HG03095 (cell line): ENCODE measurements around the gene TNIP2.
A peak's percentile ranks its signal among the peaks of the same experiment; 100 is the strongest.
"Not testable (repeated sequence)": the region's sequence is repeated elsewhere in the genome, so short reads cannot be mapped to it uniquely, and the experiment has no call there.

Experiments
- ATAC-seq: cut with Tn5 transposase; IDR thresholded peaks from one replicate; pipeline ENCODE4 v1.9.1; 2021; ENCODE audit warnings: moderate library complexity; ENCODE audit not compliant: unreplicated experiment

TNIP2 gene

DNA sequence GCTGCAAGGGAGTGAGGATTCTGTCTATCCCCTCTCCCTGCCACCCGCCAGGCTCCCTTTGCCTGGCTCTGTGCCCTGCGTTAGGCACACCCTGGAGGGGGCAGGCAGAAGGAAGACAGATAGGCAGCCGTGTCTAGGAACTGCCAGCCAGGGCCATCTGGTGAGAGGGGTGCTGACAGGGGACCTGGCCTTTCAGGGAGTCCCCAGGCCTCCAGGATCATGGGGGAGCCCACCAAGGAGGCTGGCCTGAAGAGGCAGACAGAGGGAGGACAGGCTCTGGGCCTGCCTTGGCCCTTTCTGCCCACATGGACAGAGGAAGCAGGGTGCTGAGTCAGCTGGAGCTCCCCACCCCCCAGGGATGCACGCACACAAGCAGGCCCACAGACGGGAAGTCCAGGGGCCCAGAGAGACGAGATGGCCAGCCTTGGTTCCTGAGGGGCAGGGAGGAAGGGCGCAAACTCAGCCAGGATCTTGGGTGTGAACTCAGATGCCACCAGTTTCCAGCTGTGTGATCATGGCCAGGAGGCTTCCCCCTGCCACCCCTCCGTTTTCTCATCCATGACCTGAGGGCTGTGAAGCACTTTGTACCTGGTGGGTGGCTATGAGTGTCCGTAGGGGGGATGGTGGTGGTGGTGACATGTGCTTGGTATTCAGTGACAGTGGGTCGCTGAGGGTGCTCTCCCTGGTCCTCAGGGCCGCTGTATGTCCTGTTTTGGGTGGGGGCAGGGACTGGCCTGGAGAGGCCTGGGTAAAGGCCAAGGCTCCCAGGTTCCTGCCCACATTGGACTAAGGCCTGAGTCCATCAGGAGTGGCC lies 38.6 kb upstream of the TNIP2 start:
- ATAC-seq, result no peak

DNA sequence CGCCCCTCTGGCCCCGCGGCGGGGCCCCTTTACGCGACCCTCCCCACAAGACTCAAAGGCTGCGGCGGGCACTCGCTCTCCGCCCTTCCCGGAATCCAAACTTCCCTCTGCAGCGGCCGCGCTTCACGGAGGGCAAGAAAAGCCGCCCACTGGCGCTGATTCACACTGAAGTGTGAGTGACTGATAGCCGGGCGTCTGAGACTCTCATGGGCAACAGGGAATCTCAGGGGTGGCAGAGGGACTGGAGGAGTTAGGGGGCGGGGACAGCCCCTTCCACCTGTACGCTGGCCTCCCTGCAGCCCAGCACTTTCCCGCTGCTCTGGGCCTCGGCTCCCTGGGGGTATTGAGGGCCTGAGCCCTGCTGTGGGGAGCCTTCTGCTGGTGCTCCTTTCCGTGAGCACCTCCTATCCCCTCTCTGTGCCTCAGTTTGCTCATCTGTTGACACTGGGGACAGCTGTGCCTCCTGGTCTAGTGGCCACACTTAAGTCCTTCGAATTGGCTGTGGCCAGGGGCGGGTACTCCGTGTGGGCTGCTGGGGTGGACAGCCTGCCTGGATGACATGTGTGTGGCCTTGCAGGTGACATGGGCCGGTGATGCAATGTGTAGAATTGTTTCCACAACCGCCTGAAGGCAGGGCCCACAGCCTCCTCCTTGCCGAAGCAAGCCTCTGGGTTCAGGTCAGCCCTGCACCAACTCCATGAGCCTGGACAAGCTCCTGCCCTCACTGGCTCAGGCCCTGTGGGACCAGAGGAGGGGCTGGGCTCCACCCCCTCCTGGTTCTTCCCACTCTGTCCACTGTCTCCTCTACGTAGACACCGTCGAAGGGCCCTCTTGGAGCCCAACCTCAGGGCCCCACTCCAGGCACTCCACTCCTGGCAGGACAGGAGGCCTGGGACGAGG lies 37.7 kb upstream of the TNIP2 start:
- no peak for ATAC-seq

GRCh38 chr4:2792711-2793585 lies 36.8 kb upstream of the TNIP2 start, which contains the start of gene SH3BP2:
SH3BP2 (plus strand) TSS chr4:2793085; CDS start chr4:2820618, 27,533 bp downstream.
- peak; percentile 40 for ATAC-seq

DNA sequence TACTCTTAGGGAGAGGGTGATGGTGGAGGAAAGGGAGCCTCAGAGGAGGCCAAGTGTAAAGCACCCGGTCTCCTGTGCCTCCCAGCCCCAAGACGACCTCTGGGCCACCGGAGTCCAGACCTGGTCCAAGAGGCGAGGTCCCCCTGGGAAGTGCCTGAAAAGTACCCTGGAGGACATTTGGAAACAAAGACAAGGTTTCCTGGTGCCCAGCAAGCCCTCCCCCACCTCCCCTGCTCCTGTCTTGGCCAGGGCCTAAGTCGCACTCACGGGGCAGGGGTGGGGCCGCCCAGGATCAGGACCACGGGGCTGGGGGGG lies 36.2 kb upstream of the TNIP2 start:
- no peak for ATAC-seq

DNA sequence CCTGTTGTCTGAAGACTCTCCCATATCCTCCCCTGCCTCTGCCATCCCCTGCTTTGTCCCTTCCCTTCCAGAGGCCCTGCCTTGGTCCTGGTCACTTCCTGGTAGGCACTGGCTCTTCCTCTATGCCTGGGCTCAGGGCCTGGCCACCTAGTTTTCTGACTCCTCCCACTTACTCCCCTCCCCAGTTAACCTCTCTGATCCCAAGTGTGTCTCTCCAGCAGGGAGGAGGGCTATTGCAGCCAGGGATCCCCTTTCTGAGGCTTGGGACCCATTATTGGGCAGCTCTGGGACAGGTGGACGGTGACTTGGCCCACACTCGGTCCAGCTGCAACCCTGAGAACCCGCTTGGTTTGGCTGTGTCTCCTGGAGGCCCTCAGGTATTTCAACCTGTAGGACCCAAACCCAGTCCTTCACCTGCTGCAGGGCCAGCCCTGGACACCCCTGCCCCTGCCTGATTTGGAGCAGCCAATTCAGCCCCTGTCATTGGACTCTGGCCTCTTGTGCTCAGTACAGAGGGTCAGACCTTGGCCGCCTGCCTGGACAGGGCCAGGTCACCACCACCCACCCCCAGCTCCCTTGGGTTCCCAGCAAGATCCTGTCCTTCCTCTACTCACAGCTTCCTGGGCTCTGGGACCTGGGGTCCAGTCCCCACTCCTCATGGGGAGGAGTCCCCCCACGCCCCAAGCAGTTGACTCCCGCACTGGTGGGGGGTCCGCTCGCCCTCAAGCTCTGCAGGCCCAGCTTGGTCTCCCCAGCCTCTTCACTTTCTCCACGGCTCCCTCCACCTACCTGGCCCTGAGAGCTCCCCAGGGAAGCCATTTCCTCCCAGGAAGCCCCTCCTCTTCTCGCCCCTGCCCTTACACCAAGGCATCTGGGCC lies 35.6 kb upstream of the TNIP2 start:
- no peak for ATAC-seq

DNA sequence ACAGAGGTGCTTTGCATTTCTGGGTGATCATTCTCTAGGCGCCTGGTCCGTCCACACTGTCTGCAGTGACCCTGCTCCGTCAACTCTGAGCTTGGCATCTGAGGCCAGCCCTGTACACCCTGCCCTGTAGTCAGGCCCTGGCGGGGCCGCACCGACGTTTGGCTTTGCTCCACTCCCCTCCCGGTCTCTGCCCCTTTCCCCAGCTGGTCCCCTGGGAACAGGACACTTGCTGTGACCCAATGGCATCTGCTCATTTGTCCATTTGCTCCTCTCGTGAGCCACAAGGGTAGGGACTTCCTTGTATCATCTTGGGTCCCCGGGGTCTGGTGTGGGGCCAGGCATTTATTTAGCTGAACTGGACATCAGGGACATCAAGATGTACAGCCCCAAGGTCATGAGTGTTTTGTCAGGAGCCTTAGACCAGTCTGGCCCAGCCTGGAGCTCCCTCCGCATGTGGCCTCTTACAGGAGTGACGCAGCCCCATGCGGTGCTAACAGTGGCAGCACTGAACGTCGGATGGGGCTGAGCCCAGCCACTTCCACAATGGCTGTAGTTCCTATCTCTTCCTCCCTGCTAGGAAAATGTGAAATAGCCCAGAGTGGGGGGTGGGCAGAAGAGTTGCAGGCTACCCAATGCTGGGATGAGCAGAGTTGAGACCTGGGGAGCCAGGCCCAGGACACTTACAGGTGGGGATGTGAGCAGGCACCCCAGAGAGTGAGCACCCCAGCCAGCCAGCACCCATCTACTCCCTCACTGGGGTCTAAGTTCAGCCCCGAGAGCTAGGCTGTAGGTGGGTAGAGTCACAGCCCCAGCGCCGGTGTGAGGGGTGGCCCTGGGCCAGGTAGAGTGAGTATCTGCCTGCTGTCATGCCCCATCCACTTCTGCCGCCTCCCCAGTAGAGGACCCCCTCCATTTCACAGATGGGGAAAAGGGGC lies 34.7 kb upstream of the TNIP2 start:
- no peak for ATAC-seq

GRCh38 chr4:2789793-2790582 lies 33.9 kb upstream of the TNIP2 start:
- no peak for ATAC-seq

GRCh38 chr4:2789351-2789750 lies 33.2 kb upstream of the TNIP2 start:
- no peak for ATAC-seq

DNA sequence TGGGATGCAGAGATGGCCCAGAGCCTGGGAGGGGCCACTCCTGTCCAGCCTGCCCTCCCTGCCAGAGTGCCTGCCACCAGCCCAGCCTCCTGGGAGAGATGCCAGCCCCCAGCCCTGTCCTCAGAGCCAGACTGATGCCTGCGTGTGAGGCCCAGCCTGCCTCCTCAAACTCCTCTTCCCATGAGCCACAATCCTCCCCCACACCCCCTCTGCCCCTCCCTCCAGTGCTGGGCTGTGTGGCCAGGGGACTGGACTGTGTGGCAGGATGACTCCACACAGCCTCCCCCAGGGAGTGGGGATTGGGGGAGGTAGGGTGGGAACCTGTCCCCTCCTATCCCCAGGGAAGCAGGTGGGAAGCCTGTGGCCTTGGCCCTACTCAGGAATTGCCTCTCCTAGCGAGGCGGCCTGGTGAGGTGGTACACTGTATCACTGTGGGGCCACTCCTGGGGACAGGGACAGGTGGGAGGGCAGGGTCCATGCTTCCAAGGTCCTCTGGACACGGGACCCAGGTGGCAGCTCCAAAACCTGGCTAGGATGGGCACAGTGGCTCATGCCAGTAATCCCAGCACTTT lies 32.5 kb upstream of the TNIP2 start:
- no peak for ATAC-seq

DNA sequence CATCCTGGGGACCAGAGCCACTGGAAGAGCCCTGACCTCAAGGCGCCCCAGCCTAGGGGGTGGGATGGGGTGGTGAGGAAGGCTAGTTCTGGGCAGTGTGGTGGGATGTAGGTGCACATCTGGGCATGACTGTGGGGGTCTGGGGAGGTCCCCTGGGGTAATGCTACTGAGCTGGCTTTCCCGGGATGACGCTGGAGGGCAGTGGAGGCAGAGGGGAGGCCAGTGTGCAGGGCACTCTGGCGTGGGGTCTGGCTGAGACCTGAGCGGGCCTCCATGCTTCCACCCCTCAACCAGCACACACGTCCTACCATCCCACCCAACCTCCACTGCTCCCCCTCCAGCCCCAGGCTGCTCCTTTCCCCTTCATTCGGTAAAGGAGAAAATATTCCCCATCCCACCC lies 32.0 kb upstream of the TNIP2 start:
- no peak for ATAC-seq

GRCh38 chr4:2787230-2788100 lies 31.3 kb upstream of the TNIP2 start:
- ATAC-seq, result peak; percentile 66

GRCh38 chr4:2786794-2787229 lies 30.7 kb upstream of the TNIP2 start:
- no peak for ATAC-seq

DNA sequence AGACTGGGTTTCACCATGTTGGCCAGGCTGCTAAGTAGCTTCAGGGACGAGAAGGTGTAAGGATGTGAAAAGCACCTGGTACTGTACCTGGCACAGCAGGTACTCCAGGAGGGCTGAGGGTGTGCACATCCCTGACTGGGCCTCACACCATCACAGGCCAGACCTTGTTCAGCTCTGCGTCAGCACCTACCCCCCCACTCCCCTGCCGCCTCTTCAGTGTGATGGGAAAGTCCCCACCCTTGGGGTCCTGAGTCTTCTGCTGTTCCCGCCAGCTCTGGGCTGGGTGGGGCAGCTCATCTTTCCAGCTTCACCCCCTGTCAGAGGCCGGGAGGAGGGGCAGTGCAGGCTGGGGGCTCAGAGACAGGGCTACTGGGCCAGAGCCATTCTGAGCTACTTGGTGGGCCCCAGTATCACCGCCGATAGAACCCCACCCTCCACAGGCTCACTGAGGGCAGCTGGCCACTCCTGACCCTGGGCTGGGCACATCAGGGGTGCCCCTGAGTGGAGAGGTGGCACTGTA lies 30.1 kb upstream of the TNIP2 start:
- no peak for ATAC-seq

GRCh38 chr4:2785613-2786012 lies 29.5 kb upstream of the TNIP2 start:
- no peak for ATAC-seq

- no peak for ATAC-seq
These were observed 27.7 kb upstream of the TNIP2 start for GRCh38 chr4:2783790-2784189.

- no peak for ATAC-seq
These were observed 25.8 kb upstream of the TNIP2 start for GRCh38 chr4:2781911-2782310.

DNA sequence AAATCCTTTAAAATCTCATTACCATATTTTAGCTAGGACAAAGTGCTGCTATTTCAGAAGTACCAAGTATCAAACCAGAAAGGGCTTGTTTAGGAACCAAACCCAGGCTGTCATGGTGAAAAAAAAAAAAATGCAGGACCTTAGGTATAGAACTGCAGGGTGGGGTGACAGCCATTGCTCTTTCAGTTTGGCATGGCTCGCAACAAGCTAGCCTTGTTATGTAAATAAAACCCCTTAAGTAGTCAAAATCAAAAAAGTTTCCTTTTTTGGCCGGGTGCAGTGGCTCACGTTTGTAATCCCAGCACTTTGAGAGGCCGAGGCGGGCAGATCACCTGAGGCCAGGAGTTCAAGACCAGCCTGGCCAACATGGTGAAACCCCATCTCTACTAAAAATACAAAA lies 24.5 kb upstream of the TNIP2 start:
- not testable (repeated sequence) for ATAC-seq
